Transverse colon (tissue), 4 donors: ENCODE results near the gene ELP5. TPM values are rescaled to one million over a fixed set of nuclear protein-coding genes. Genes with fewer than 3 reads are reported as not detected.

Source experiments
- DNase-seq: peaks from one replicate; pipeline ENCODE4 v3.0.0-alpha.2; 2019
- H3K27ac ChIP-seq, 4 donors: fragments of 200-600 bp; sonication (generic); 2 replicates each; pipeline ENCODE4 v1.5.1; 2016 to 2018; ENCODE audit warnings: inconsistent platforms in 4 of 4
- H3K27me3 ChIP-seq: fragments of 200-600 bp; sonication (generic); 2 replicates; pipeline ENCODE4 v1.5.1; 2017; ENCODE audit warnings: inconsistent platforms
- H3K36me3 ChIP-seq, 4 donors: fragments of 200-600 bp; sonication (generic); 2 replicates each; pipeline ENCODE4 v1.5.1; 2017 to 2019; ENCODE audit warnings: inconsistent platforms in 4 of 4
- H3K4me1 ChIP-seq, 4 donors: fragments of 200-600 bp; sonication (generic); 2 replicates each; pipeline ENCODE4 v1.5.1; 2017 to 2020; ENCODE audit warnings: inconsistent platforms in 4 of 4
- H3K4me3 ChIP-seq, 4 donors: fragments of 200-600 bp; sonication (generic); 1 replicate in 1 of 4; 2 replicates in 3 of 4; pipeline versions ENCODE4 v1.5.1 to v1.6.1; 2017 to 2019; ENCODE audit warnings: inconsistent platforms in 4 of 4
- H3K9me3 ChIP-seq, 2 donors: fragments of 200-600 bp; sonication (generic); 2 replicates each; pipeline ENCODE4 v1.5.1; 2017 to 2019; ENCODE audit warnings: inconsistent platforms in 2 of 2
- EP300 ChIP-seq: sonication (generic); formaldehyde crosslinking; IDR thresholded peaks from one replicate; pipeline ENCODE4 v1.6.1; 2017; ENCODE audit warnings: antibody characterized with exemption, low read depth
- POLR2A ChIP-seq: fragments of 450-650 bp; IDR thresholded peaks from one replicate; pipeline ENCODE4 v1.6.1; 2016; ENCODE audit warnings: antibody characterized with exemption, mild to moderate bottlenecking, moderate library complexity
- POLR2AphosphoS5 ChIP-seq, 3 donors: sonication (generic); formaldehyde crosslinking; IDR thresholded peaks; one replicate each; pipeline ENCODE4 v1.6.1; 2016; ENCODE audit warnings: antibody characterized with exemption in 3 of 3
- WGBS, 2 donors: methylation state at CpG; one replicate each; pipeline ENCODE4 v1.1.5; 2018; ENCODE audit warnings: low coverage in 1 of 2; 5-methylcytosine and 5-hydroxymethylcytosine counted together
- in situ Hi-C, 4 donors: fragments of 200-750 bp; cut with MboI; loops; one replicate each; pipeline versions ENCODE4 v1.15.0 to v1.15.1; 2017; ENCODE audit warnings: low sequenced_read_pairs in 3 of 4, low pct_ligation_motif_present in 1 of 4, low pct_unique_long_range_greater_than_20kb in 1 of 4
- intact Hi-C: fragments of 100-400 bp; cut with DNase I; formaldehyde crosslinking; loops from one replicate; pipeline ENCODE4 v1.15.1; 2023; ENCODE audit warnings: low total_unique reads
- small RNA-seq, 4 donors: library from RNA; depleted of rRNA; stranded (forward); fragments of <200 nt; gene quantifications; one replicate each; pipeline ENCODE3, GENCODE V24; 2016
- total RNA-seq, 4 donors: library from RNA; depleted of rRNA; stranded (reverse); fragments of >200 nt; gene quantifications; one replicate each; pipeline ENCODE4 v1.1.0, GENCODE V29; 2016
- TF ChIP-seq, protein P1 (sequence below), 5 experiments: fragments of 200-600 bp in 3 of 5; fragments of 450-650 bp in 2 of 5; sonication (generic) in 3 of 5; IDR thresholded peaks; 1 replicate in 2 of 5; 2 replicates in 3 of 5; pipeline ENCODE4 v1.5.1; 2016 to 2017; ENCODE audit warnings: antibody characterized with exemption in 5 of 5, inconsistent platforms in 3 of 5, mild to moderate bottlenecking in 2 of 5, moderate library complexity in 1 of 5

The ELP5 gene
- total RNA-seq, 4 donors from 2014 or later: 4.9 to 36.2 (median 30.3) TPM

DNA sequence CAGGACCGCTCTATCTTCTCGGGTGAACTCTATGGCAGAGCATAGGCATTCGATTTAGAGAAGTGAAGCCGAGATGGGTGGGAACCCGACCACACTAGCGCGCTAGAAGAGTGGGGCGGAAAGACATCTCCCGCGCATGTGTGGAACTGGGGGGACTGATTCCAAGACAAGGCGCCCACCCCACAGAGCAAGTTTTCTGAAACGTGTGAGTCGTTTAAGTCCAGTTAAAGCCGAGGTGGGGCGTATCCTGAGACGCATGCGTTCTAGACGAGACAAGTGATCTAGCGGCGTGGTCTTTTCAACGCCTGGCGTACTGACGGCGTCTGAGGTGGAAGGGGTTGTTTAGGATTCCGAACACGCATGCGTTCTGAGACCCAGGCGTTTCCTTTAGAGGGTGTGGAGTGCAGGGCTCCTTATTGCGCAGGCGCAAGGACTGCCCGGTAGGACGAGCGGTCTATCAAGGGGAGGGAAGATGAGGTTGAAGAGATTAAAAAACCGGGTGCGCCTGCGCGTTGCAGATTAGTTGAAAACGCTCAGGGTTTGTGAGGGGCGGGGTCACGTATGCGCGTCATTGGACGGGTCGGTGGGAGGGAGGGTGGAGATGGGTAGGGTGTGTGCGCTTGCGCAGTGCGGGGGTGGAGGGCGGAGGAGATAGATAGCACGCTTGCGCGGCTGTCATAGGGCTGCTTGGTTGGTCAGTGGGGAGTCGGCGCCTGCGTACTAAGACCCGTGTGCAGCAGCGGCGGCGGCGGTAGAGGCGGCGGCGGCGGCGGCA lies 55.1 kb downstream of the ELP5 start, which contains the start of gene EIF5A:
TSS of gene EIF5A (plus strand) at position 718 of the 775 bp plus-strand sequence. CDS start 2,008 bp downstream, outside the sequence.
- Histone ChIP-seq H3K4me1 (peaks cover 11 to 30% (median 24%) of the 10 kb centered on the region in 4 donors), H3K27me3 (no peaks in the 10 kb centered on the region), H3K9me3 (no peaks in the 10 kb centered on the region), H3K4me3 (peak within 1 kb of the TSS; percentile 85 to 99 (median 96)), H3K27ac (peak within 1 kb of the TSS; percentile 99 to 100 (median 100)), H3K36me3 (peaks cover 0 to 23% (median 12%) of the 10 kb centered on the region in 4 donors)
- WGBS, 2 donors: 1% methylated on average over 64 of the region's 64 CpGs; no CpG with 5 or more reads in 1 of the 2 donors
- TF ChIP-seq POLR2A (peak; percentile 89), POLR2AphosphoS5 (IDR thresholded peaks at IDR 0.05) (peak; percentile 93 to 97 (median 94))
- TF ChIP-seq, protein P1, sequence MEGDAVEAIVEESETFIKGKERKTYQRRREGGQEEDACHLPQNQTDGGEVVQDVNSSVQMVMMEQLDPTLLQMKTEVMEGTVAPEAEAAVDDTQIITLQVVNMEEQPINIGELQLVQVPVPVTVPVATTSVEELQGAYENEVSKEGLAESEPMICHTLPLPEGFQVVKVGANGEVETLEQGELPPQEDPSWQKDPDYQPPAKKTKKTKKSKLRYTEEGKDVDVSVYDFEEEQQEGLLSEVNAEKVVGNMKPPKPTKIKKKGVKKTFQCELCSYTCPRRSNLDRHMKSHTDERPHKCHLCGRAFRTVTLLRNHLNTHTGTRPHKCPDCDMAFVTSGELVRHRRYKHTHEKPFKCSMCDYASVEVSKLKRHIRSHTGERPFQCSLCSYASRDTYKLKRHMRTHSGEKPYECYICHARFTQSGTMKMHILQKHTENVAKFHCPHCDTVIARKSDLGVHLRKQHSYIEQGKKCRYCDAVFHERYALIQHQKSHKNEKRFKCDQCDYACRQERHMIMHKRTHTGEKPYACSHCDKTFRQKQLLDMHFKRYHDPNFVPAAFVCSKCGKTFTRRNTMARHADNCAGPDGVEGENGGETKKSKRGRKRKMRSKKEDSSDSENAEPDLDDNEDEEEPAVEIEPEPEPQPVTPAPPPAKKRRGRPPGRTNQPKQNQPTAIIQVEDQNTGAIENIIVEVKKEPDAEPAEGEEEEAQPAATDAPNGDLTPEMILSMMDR (IDR thresholded peaks at IDR 0.05): no peak
- in situ Hi-C loops: no loop called here
- intact Hi-C loops: no loop called here
- peak; percentile 100 for DNase-seq

DNA sequence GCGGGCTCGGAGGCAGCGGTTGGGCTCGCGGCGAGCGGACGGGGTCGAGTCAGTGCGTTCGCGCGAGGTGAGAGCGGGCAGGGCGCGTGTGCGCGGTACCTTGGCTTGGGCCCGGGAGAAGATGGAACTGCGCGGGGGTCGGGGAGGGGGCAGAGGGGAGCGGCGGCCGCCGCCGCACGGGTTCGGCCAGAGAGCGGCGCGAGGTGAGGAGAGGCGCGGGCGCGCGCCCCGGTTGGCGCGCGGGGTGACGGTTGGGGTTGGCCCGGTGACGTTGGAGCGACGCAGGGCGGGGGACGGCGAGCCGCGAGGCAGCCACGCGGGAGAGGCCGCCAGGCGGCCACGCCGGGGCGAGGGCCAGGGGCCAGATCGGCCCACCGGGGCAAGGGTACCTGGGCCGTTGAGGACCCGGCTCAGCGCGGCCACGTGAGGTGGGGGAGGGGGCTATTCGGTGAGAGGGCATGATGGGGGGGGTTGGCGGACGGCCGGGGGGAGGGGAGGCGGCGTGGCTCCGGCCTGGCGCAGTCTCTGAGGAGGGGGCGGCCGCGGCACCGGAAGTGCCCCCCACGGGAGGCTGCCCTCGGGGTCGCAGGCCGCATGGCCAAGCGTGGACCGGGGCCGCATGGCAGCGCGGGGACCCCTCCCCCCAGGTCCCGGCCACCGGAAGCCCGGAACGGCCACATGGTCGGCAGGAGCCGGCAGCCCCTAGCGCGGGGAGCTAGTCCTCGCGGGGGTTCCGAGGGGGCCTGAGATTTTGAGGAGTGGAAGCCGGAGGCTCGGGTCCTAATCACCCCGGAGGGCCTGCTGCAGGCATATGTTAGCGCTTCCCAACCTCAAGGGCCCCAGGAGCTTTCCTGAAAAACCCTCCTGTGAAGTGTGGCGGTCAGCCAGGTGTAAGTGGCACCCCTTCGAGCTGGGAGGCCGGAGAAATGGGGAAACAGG lies 55.9 kb downstream of the ELP5 start:
- DNase-seq: peak; percentile 60
- WGBS, 2 donors: 1% methylated on average over 50 of the region's 104 CpGs; no CpG with 5 or more reads in 1 of the 2 donors
- no peaks in the 10 kb centered on the region for H3K9me3 ChIP-seq
- peak overlapping the region; percentile 99 to 100 (median 100) for H3K27ac ChIP-seq
- H3K4me3 ChIP-seq: peak overlapping the region; percentile 85 to 99 (median 96)
- in situ Hi-C loops: no loop called here
- peaks cover 0 to 32% (median 15%) of the 10 kb centered on the region in 4 donors for H3K36me3 ChIP-seq
- intact Hi-C loops: no loop called here
- H3K27me3 ChIP-seq: no peaks in the 10 kb centered on the region
- TF ChIP-seq POLR2AphosphoS5 (IDR thresholded peaks at IDR 0.05): no peak
- TF ChIP-seq, protein P1 (IDR thresholded peaks at IDR 0.05): peak in 1 of 5 experiments; percentile 28
- TF ChIP-seq POLR2A: no peak
- no peak for TF ChIP-seq EP300
- H3K4me1 ChIP-seq: peaks cover 11 to 33% (median 24%) of the 10 kb centered on the region in 4 donors

DNA sequence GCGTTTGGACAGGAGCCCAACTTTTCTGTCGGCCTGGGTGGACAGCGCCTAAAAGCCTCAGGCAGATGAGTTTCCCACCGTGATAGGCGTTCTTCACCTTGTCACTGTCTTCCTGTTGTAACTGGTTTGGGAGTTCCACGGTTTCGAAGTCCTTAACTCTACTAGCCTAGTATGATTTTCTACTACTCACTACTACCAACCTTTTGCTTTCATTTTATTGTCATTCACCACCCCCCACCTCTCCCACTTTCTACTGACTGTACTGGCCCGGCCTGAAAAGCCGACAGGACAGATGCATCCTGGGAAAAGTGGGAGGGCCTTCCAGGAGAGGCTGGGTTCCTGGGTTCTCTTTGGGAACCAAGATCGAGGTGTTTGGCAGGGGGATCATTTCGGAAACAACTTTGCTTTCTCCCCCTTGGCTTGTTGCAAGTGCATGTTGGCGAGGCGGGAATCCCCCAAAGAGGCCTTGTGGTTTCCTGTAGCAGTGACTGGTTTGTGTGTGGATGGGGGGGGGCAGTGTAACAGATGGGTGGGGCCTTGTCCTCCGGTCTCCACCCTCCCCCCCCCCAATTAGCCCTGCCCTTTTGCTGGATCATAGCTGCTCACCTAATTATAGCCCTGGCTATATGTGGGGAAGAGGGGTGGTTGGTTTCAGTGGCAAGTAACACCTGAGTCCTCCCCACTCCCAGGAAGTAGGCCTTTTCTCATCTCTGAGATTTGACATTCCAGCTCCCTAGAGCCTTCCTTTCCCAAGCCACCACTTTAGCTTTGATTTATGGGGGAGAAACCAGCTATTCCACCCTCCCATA lies 56.8 kb downstream of the ELP5 start:
- peaks cover 16 to 42% (median 26%) of the 10 kb centered on the region in 4 donors for H3K4me1 ChIP-seq
- in situ Hi-C loops: no loop called here

More for the DNA sequence above, 56.8 kb downstream of the ELP5 start:
- Histone ChIP-seq H3K4me3 (peak overlapping the region; percentile 85 to 99 (median 96)), H3K27me3 (no peaks in the 10 kb centered on the region), H3K9me3 (no peaks in the 10 kb centered on the region), H3K36me3 (peaks cover 0 to 38% (median 18%) of the 10 kb centered on the region in 4 donors), H3K27ac (peak overlapping the region; percentile 99 to 100 (median 100))
- TF ChIP-seq EP300 (no peak), POLR2A (peak; percentile 61), POLR2AphosphoS5 (IDR thresholded peaks at IDR 0.05) (peak; percentile 61 to 74 (median 66))
- peak; percentile 89 for DNase-seq
- WGBS, 2 donors: 0% methylated on average over 8 to 14 of the region's 14 CpGs
- intact Hi-C loops: no loop called here

Small RNAs within 50 kb of the gene (small RNA-seq; reads per million reads assigned to genes)
- gene MIR324 (2.9 to 22.5 (median 15.3) reads per million in 4 donors), gene RF00019 (0 reads per million in 4 donors)

Other genes with a start within 250 kb of the ELP5 start
- gene RNASEK, start 239.6 kb upstream of the ELP5 start, total RNA-seq: 100 to 1,000 TPM in 2 of 4 donors, 10 to 100 TPM in 2; 38.8 to 177 (median 118) TPM
- 1 to 10 TPM in 1 of 4 donors, under 1 TPM in 2, not detected in 1; 0.32 to 1.8 (median 0.82) TPM for gene BCL6B, start 229.2 kb upstream of the ELP5 start, total RNA-seq
- gene SLC16A13, start 216.2 kb upstream of the ELP5 start, total RNA-seq: 1 to 10 TPM in 3 of 4 donors, not detected in 1; 2.4 to 8.6 (median 3.5) TPM
- 1 to 10 TPM in 2 of 4 donors, not detected in 2; 1.2 to 2.2 TPM for gene SLC16A11, start 208.1 kb upstream of the ELP5 start, total RNA-seq
- gene CLEC10A, start 172.0 kb upstream of the ELP5 start, total RNA-seq: 1 to 10 TPM in 2 of 4 donors, not detected in 2; 6.3 to 7.0 TPM
- gene ASGR2, start 137.4 kb upstream of the ELP5 start, total RNA-seq: under 1 TPM in 1 of 4 donors, not detected in 3; 0.32 TPM
- gene ASGR1, start 72.8 kb upstream of the ELP5 start, total RNA-seq: under 1 TPM in 2 of 4 donors, not detected in 2; 0.48 to 0.82 TPM
- gene DLG4, start 32.4 kb upstream of the ELP5 start, total RNA-seq: 10 to 100 TPM in 1 of 4 donors, 1 to 10 TPM in 3; 2.4 to 15.7 (median 6.1) TPM
- gene ACADVL, start 32.3 kb upstream of the ELP5 start, total RNA-seq: 1,000 to 10,000 TPM in 3 of 4 donors, 100 to 1,000 TPM in 1; 877 to 3,047 (median 1,981) TPM
- gene DVL2, start 17.7 kb upstream of the ELP5 start, total RNA-seq: 100 to 1,000 TPM in 2 of 4 donors, 10 to 100 TPM in 2; 35.9 to 182 (median 69.2) TPM
- 10 to 100 TPM; 20.6 to 33.5 (median 27.8) TPM for gene PHF23, start 12.8 kb upstream of the ELP5 start, total RNA-seq
- gene GABARAP, start 9.8 kb upstream of the ELP5 start, total RNA-seq: 100 to 1,000 TPM; 209 to 479 (median 394) TPM
- 100 to 1,000 TPM in 1 of 4 donors, 10 to 100 TPM in 3; 52.3 to 113 (median 60.4) TPM for gene CTDNEP1, start 481 bp upstream of the ELP5 start, total RNA-seq
- gene CLDN7, start 10.3 kb downstream of the ELP5 start, total RNA-seq: 1,000 to 10,000 TPM in 1 of 4 donors, 100 to 1,000 TPM in 3; 571 to 1,162 (median 940) TPM
- gene SLC2A4, start 29.5 kb downstream of the ELP5 start, total RNA-seq: 10 to 100 TPM in 3 of 4 donors, 1 to 10 TPM in 1; 9.7 to 35.5 (median 20.3) TPM
- 100 to 1,000 TPM in 1 of 4 donors, 10 to 100 TPM in 3; 23.1 to 151 (median 43.4) TPM for gene YBX2, start 42.4 kb downstream of the ELP5 start, total RNA-seq
- gene EIF5A, start 55.4 kb downstream of the ELP5 start, total RNA-seq: 100 to 1,000 TPM in 3 of 4 donors, 10 to 100 TPM in 1; 91.3 to 188 (median 149) TPM
- gene GPS2, start 63.1 kb downstream of the ELP5 start, total RNA-seq: 100 to 1,000 TPM in 3 of 4 donors, 10 to 100 TPM in 1; 96.5 to 578 (median 150) TPM
- gene NEURL4, start 77.1 kb downstream of the ELP5 start, total RNA-seq: 100 to 1,000 TPM in 1 of 4 donors, 10 to 100 TPM in 3; 27.8 to 109 (median 35.0) TPM
- 10 to 100 TPM in 2 of 4 donors, 1 to 10 TPM in 2; 4.8 to 21.0 (median 10.0) TPM for gene ACAP1, start 84.3 kb downstream of the ELP5 start, total RNA-seq
- gene KCTD11, start 99.9 kb downstream of the ELP5 start, total RNA-seq: 10 to 100 TPM in 1 of 4 donors, 1 to 10 TPM in 3; 1.2 to 10.8 (median 7.8) TPM
- not detected for gene TMEM95, start 102.9 kb downstream of the ELP5 start, total RNA-seq
- 100 to 1,000 TPM in 1 of 4 donors, 10 to 100 TPM in 3; 38.9 to 110 (median 53.2) TPM for gene TNK1, start 128.9 kb downstream of the ELP5 start, total RNA-seq
- 10 to 100 TPM; 13.2 to 32.4 (median 18.4) TPM for gene PLSCR3, start 142.3 kb downstream of the ELP5 start, total RNA-seq
- gene TMEM256, start 151.9 kb downstream of the ELP5 start, total RNA-seq: 100 to 1,000 TPM in 2 of 4 donors, 10 to 100 TPM in 1, 1 to 10 TPM in 1; 10.0 to 129 (median 85.6) TPM
- gene NLGN2, start 155.6 kb downstream of the ELP5 start, total RNA-seq: 10 to 100 TPM in 1 of 4 donors, 1 to 10 TPM in 3; 2.2 to 12.3 (median 3.9) TPM
- not detected for gene SPEM1, start 168.1 kb downstream of the ELP5 start, total RNA-seq
- gene SPEM2, start 173.4 kb downstream of the ELP5 start, total RNA-seq: not detected
- gene SPEM3, start 176.6 kb downstream of the ELP5 start, total RNA-seq: not detected
- gene TMEM102, start 183.2 kb downstream of the ELP5 start, total RNA-seq: 10 to 100 TPM in 3 of 4 donors, 1 to 10 TPM in 1; 8.8 to 26.1 (median 16.3) TPM
- 1 to 10 TPM in 3 of 4 donors, not detected in 1; 1.6 to 2.4 (median 1.9) TPM for gene FGF11, start 187.3 kb downstream of the ELP5 start, total RNA-seq
- gene CHRNB1, start 192.8 kb downstream of the ELP5 start, total RNA-seq: 10 to 100 TPM in 1 of 4 donors, 1 to 10 TPM in 2, not detected in 1; 5.8 to 10.3 (median 8.9) TPM
- gene ZBTB4, start 227.4 kb downstream of the ELP5 start, total RNA-seq: 10 to 100 TPM; 18.3 to 48.6 (median 23.2) TPM
- gene SLC35G6, start 229.2 kb downstream of the ELP5 start, total RNA-seq: not detected
- 100 to 1,000 TPM in 3 of 4 donors, 10 to 100 TPM in 1; 91.3 to 321 (median 127) TPM for gene POLR2A, start 232.2 kb downstream of the ELP5 start, total RNA-seq